Vagina (tissue), 2 donors: ENCODE results near the gene VEGFD. TPM values are rescaled to one million over a fixed set of nuclear protein-coding genes. Genes with fewer than 3 reads are reported as not detected.

Source experiments
- DNase-seq, 2 donors: peaks; one replicate each; pipeline ENCODE4 v3.0.0-alpha.2; 2017; ENCODE audit errors: extremely low spot score in 2 of 2
- H3K27ac ChIP-seq: fragments of 200-600 bp; sonication (generic); one replicate; pipeline ENCODE4 v1.5.1; 2019
- H3K27me3 ChIP-seq: fragments of 200-600 bp; sonication (generic); one replicate; pipeline ENCODE4 v1.5.1; 2019
- H3K36me3 ChIP-seq, 2 donors: fragments of 200-600 bp; sonication (generic); one replicate each; pipeline ENCODE4 v1.5.1; 2017 to 2019
- H3K4me1 ChIP-seq: fragments of 200-600 bp; sonication (generic); one replicate; pipeline ENCODE4 v1.5.1; 2019
- H3K4me3 ChIP-seq, 2 donors: fragments of 200-600 bp; sonication (generic); 1 replicate in 1 of 2; 2 replicates in 1 of 2; pipeline ENCODE4 v1.5.1; 2016 to 2019
- H3K9me3 ChIP-seq: fragments of 200-600 bp; sonication (generic); one replicate; pipeline ENCODE4 v1.5.1; 2019
- POLR2A ChIP-seq, 2 donors: fragments of 450-650 bp; IDR thresholded peaks; one replicate each; pipeline ENCODE4 v1.6.1; 2017; ENCODE audit warnings: antibody characterized with exemption in 2 of 2, mild to moderate bottlenecking in 2 of 2, moderate library complexity in 2 of 2
- POLR2AphosphoS5 ChIP-seq, 2 donors: sonication (generic); formaldehyde crosslinking; IDR thresholded peaks; one replicate each; pipeline ENCODE4 v1.9.0; 2017; ENCODE audit warnings: antibody characterized with exemption in 2 of 2, mild to moderate bottlenecking in 2 of 2, low read depth in 1 of 2; ENCODE audit not compliant: insufficient read depth in 1 of 2
- intact Hi-C: fragments of 100-400 bp; cut with DNase I; formaldehyde crosslinking; loops from one replicate; pipeline ENCODE4 v1.15.1; 2023
- total RNA-seq: library from RNA; depleted of rRNA; stranded (reverse); fragments of >200 nt; gene quantifications from one replicate; pipeline ENCODE4 v1.2.3, GENCODE V29; 2016
- TF ChIP-seq, protein P1 (sequence below), 3 experiments: fragments of 450-650 bp in 2 of 3; fragments of 200-600 bp in 1 of 3; sonication (generic) in 1 of 3; IDR thresholded peaks; one replicate each; pipeline ENCODE4 v1.5.1; 2017 to 2019; ENCODE audit warnings: antibody characterized with exemption in 3 of 3, mild to moderate bottlenecking in 2 of 3, moderate library complexity in 2 of 3

VEGFD gene
- total RNA-seq, 1 donor from 2014 or later: 5.4 TPM

DNA sequence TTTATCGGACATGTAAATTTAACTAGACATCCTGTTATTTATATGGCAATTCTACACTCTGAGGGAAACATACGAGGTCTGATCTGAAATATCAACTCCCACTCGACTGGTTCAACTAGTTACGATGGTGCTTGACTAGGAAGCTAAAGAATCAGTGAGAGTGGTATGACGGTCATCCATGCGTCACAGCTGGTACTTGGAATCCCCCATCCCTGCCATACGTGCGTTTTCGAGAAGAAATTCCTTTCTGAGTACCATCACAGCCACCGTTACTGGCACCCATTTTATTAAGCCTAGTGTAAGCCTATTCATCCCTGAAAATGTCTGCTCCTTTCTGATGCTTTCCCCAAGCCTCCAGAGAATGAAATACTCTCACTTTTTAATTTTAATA lies 48.2 kb downstream of the VEGFD start:
- no peak for TF ChIP-seq POLR2AphosphoS5 (IDR thresholded peaks at IDR 0.05; ENCODE audit: insufficient read depth in 1 of 2, low read depth in 1 of 2)
- TF ChIP-seq, protein P1, sequence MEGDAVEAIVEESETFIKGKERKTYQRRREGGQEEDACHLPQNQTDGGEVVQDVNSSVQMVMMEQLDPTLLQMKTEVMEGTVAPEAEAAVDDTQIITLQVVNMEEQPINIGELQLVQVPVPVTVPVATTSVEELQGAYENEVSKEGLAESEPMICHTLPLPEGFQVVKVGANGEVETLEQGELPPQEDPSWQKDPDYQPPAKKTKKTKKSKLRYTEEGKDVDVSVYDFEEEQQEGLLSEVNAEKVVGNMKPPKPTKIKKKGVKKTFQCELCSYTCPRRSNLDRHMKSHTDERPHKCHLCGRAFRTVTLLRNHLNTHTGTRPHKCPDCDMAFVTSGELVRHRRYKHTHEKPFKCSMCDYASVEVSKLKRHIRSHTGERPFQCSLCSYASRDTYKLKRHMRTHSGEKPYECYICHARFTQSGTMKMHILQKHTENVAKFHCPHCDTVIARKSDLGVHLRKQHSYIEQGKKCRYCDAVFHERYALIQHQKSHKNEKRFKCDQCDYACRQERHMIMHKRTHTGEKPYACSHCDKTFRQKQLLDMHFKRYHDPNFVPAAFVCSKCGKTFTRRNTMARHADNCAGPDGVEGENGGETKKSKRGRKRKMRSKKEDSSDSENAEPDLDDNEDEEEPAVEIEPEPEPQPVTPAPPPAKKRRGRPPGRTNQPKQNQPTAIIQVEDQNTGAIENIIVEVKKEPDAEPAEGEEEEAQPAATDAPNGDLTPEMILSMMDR (IDR thresholded peaks at IDR 0.05): no peak
- no peak for TF ChIP-seq POLR2A (IDR thresholded peaks at IDR 0.05)
- intact Hi-C loops: no loop called here
- H3K27ac ChIP-seq: no peak overlapping the region
- H3K36me3 ChIP-seq: peaks cover 0 to 5% of the 10 kb centered on the region in 2 donors
- no peak for DNase-seq
- H3K4me1 ChIP-seq: peaks cover 13% of the 10 kb centered on the region
- H3K27me3 ChIP-seq: no peaks in the 10 kb centered on the region
- H3K9me3 ChIP-seq: no peaks in the 10 kb centered on the region
- peak overlapping the region; percentile 35 to 56 for H3K4me3 ChIP-seq

- peak; percentile 96 to 97 for DNase-seq
- peaks cover 0 to 7% of the 10 kb centered on the region in 2 donors for H3K36me3 ChIP-seq
- no peaks in the 10 kb centered on the region for H3K9me3 ChIP-seq
- no peaks in the 10 kb centered on the region for H3K27me3 ChIP-seq
- H3K27ac ChIP-seq: peak within 1 kb of the TSS; percentile 73
- H3K4me3 ChIP-seq: peak within 1 kb of the TSS; percentile 52 to 56
- peaks cover 13% of the 10 kb centered on the region for H3K4me1 ChIP-seq
- TF ChIP-seq POLR2A (IDR thresholded peaks at IDR 0.05) (peak in 1 of 2 donors; percentile 75), POLR2AphosphoS5 (IDR thresholded peaks at IDR 0.05; ENCODE audit: insufficient read depth in 1 of 2, low read depth in 1 of 2) (peak; percentile 80 to 95)
- TF ChIP-seq, protein P1 (IDR thresholded peaks at IDR 0.05): no peak
- intact Hi-C loops: no loop called here
Measured at GRCh38 chrX:15335135-15336022, 48.8 kb downstream of the VEGFD start, which contains the start of gene PIGA. TSS of gene PIGA (minus strand) at chrX:15335523. CDS start at chrX:15331930, 3,593 bp downstream.

GRCh38 chrX:15334561-15334960 lies 49.7 kb downstream of the VEGFD start:
- Histone ChIP-seq H3K27me3 (no peaks in the 10 kb centered on the region), H3K4me3 (peak overlapping the region; percentile 52 to 56), H3K36me3 (peaks cover 0 to 7% of the 10 kb centered on the region in 2 donors), H3K27ac (peak overlapping the region; percentile 73), H3K9me3 (no peaks in the 10 kb centered on the region), H3K4me1 (peaks cover 13% of the 10 kb centered on the region)
- DNase-seq: no peak
- intact Hi-C loops: no loop called here
- TF ChIP-seq POLR2AphosphoS5 (IDR thresholded peaks at IDR 0.05; ENCODE audit: insufficient read depth in 1 of 2, low read depth in 1 of 2): peak in 1 of 2 donors; percentile 19
- TF ChIP-seq, protein P1 (IDR thresholded peaks at IDR 0.05): no peak

- DNase-seq: no peak
- Histone ChIP-seq H3K9me3 (no peaks in the 10 kb centered on the region), H3K27ac (no peak overlapping the region), H3K36me3 (peaks cover 0 to 16% of the 10 kb centered on the region in 2 donors), H3K27me3 (no peaks in the 10 kb centered on the region), H3K4me1 (peaks cover 5% of the 10 kb centered on the region), H3K4me3 (no peak overlapping the region)
- intact Hi-C loops: no loop called here
- TF ChIP-seq POLR2AphosphoS5 (IDR thresholded peaks at IDR 0.05; ENCODE audit: insufficient read depth in 1 of 2, low read depth in 1 of 2): no peak
Measured at GRCh38 chrX:15328821-15329220, 55.4 kb downstream of the VEGFD start.

- TF ChIP-seq POLR2A (IDR thresholded peaks at IDR 0.05) (no peak), POLR2AphosphoS5 (IDR thresholded peaks at IDR 0.05; ENCODE audit: insufficient read depth in 1 of 2, low read depth in 1 of 2) (no peak)
- TF ChIP-seq, protein P1 (IDR thresholded peaks at IDR 0.05): no peak
Measured at GRCh38 chrX:15328131-15328530, 56.1 kb downstream of the VEGFD start.

More at GRCh38 chrX:15328131-15328530, 56.1 kb downstream of the VEGFD start:
- peaks cover 0 to 16% of the 10 kb centered on the region in 2 donors for H3K36me3 ChIP-seq
- H3K4me1 ChIP-seq: no peaks in the 10 kb centered on the region
- intact Hi-C loops: no loop called here
- no peak overlapping the region for H3K4me3 ChIP-seq
- no peak for DNase-seq
- no peaks in the 10 kb centered on the region for H3K9me3 ChIP-seq
- H3K27ac ChIP-seq: no peak overlapping the region
- H3K27me3 ChIP-seq: no peaks in the 10 kb centered on the region
